Measurements from ENCODE around the gene DIAPH1.

DNA sequence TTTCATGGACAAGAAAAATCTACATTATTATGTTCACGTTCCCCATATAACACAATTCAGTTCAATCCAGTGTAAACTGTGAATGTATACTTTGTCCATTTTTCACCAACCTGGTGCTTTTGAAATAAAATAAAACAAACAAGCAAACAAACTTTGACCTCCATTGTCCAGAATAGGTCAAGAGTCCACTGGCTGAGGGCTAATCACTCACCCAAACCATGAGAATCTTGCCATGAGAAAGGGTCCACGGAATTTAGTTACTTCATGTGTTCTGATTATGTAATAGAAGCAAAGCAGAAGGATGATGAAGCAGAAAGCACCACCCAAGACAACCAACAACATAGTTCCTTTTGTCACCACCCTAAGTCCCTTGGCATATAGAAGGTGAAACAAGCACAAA lies 28.7 kb downstream of the DIAPH1 start:
- TF ChIP-seq, protein P1, sequence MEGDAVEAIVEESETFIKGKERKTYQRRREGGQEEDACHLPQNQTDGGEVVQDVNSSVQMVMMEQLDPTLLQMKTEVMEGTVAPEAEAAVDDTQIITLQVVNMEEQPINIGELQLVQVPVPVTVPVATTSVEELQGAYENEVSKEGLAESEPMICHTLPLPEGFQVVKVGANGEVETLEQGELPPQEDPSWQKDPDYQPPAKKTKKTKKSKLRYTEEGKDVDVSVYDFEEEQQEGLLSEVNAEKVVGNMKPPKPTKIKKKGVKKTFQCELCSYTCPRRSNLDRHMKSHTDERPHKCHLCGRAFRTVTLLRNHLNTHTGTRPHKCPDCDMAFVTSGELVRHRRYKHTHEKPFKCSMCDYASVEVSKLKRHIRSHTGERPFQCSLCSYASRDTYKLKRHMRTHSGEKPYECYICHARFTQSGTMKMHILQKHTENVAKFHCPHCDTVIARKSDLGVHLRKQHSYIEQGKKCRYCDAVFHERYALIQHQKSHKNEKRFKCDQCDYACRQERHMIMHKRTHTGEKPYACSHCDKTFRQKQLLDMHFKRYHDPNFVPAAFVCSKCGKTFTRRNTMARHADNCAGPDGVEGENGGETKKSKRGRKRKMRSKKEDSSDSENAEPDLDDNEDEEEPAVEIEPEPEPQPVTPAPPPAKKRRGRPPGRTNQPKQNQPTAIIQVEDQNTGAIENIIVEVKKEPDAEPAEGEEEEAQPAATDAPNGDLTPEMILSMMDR (IDR thresholded peaks at IDR 0.05; ENCODE audit: low read depth, low read length, poor library complexity, severe bottlenecking), result no peak
- TF ChIP-seq EZH2phosphoT487 (IDR thresholded peaks at IDR 0.05; ENCODE audit: borderline replicate concordance, low read length), result no peak

All from DOHH2 (cell line).